H1 (cell line): ENCODE measurements around the gene CNNM4. TPM values are rescaled to one million over a fixed set of nuclear protein-coding genes. Genes with fewer than 3 reads are reported as not detected.
A peak's percentile ranks its signal among the peaks of the same experiment; 100 is the strongest.

Experiments
- CBX5 ChIP-seq: fragments of 300-800, 300-1000 bp; sonication (generic); IDR thresholded peaks from 2 replicates; pipeline ENCODE4 v1.7.1; 2016; ENCODE audit warnings: antibody characterized with exemption, low read length, low read depth
- CHD7 ChIP-seq: fragments of 300-600 bp; sonication (generic); IDR thresholded peaks from 2 replicates; pipeline ENCODE4 v1.7.1; 2012; ENCODE audit warnings: low read length, moderate library complexity, mild to moderate bottlenecking, inconsistent platforms; ENCODE audit not compliant: insufficient replicate concordance
- CREB1 ChIP-seq: IDR thresholded peaks from 2 replicates; pipeline ENCODE4 v1.6.1; 2012; ENCODE audit warnings: inconsistent platforms
- EGR1 ChIP-seq: IDR thresholded peaks from 2 replicates; pipeline ENCODE4 v1.6.1; 2011; ENCODE audit warnings: low read depth, low read length, borderline replicate concordance
- RNF2 ChIP-seq: fragments of 200-900, 300-1000 bp; sonication (generic); IDR thresholded peaks from 2 replicates; pipeline ENCODE4 v1.7.1; 2016; ENCODE audit warnings: borderline replicate concordance, low read depth, mild to moderate bottlenecking, antibody characterized with exemption, low read length; ENCODE audit not compliant: poor library complexity, severe bottlenecking; ENCODE audit errors: missing control alignments
- SIX5 ChIP-seq: IDR thresholded peaks from 2 replicates; pipeline ENCODE4 v1.6.1; 2011; ENCODE audit warnings: mild to moderate bottlenecking, low read depth, low read length
- SP1 ChIP-seq: IDR thresholded peaks from 2 replicates; pipeline ENCODE4 v1.6.1; 2011; ENCODE audit warnings: low read depth, low read length
- SP4 ChIP-seq: IDR thresholded peaks from 2 replicates; pipeline ENCODE4 v1.6.1; 2012; ENCODE audit warnings: low read length, inconsistent platforms
- USF2 ChIP-seq: IDR thresholded peaks from 2 replicates; pipeline ENCODE4 v1.6.1; 2011; ENCODE audit warnings: low read length, improper control_type of control experiment
- polyA plus RNA-seq, 7 experiments: library from polyadenylated mRNA; depleted of rRNA in 3 of 7; stranded (reverse) in 5 of 7; unstranded in 2 of 7; fragments of >200 nt in 5 of 7; fragments of 200-250 nt in 2 of 7; gene quantifications; 1 replicate in 5 of 7; 2 replicates in 1 of 7; 4 replicates in 1 of 7; pipeline versions ENCODE4 v1.2.1 to v1.2.3, GENCODE V29; 2011 to 2013; ENCODE audit warnings: missing spikeins in 2 of 7, mixed read lengths in 2 of 7
- total RNA-seq: library from RNA; stranded (reverse); fragmentation: NEBNext Ultra II Directional; extraction: Animal tissue kit (Norgen Biotek cat#: 25700); gene quantifications from 2 replicates; pipeline ENCODE4 v1.2.1, GENCODE V29; 2021

Gene CNNM4
- total and polyA plus RNA-seq, 2 of the 8 experiments (the other 6 are each of a cell fraction or from before 2014, with no cell fraction given): 10.3 to 11.0 TPM

DNA sequence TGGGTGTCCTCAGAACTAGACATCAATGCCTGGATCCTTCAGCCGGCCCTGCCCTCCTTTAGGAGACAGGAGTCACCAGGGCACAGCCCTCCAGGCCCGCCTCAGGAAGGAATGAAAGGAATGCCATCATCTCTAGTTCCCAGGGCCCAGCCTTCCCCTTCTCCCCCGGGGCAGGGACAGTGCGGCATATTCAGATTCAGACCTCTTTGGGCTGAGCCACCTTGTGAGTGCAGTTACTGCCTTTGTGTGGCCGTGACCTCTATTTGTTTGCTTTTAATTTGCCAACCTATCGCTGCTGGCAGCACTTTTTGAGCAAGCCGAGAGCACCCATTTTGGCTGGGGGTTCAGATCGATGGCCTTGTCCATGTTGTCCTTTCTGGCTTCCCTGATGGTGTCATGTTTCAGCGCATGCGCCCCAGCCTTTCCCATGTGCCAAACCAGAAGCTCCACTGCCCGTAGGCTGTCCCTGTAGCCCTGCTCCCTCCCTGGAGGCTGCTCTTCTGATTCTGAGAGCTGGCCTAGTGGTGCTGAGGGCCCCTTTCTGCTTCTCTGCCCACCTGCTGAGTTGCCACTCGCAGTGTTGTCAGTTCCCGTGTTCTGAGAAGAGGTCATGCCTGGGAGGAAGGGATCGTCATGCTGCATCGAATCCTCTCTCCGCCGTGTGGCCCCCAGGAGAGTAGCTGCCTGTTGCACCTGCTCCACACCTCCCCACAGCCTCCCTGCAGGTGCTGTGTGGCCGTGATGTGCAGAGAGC, 72.2 kb downstream of the CNNM4 start (continued):
- no peak for TF ChIP-seq RNF2
- no peak for TF ChIP-seq CHD7
- TF ChIP-seq EGR1: peak; percentile 35; the same call in 1 of the 2 replicates
- no peak for TF ChIP-seq CBX5
- 0 out of 2 replicates have a peak, but pooled peaks have one; percentile 46 for TF ChIP-seq SP4
- TF ChIP-seq CREB1: no peak; the same call in 1 of the 2 replicates
- no peak for TF ChIP-seq USF2
- TF ChIP-seq SP1: peak; percentile 45; the same call in 1 of the 2 replicates
- TF ChIP-seq SIX5: no peak
